Subcutaneous adipose tissue (tissue), 4 donors: ENCODE data around the gene MCRIP1. TPM values are rescaled to one million over a fixed set of nuclear protein-coding genes. Genes with fewer than 3 reads are reported as not detected.

Experiments
- total RNA-seq, 4 donors: library from RNA; depleted of rRNA; stranded (reverse); fragments of >200 nt; gene quantifications; one replicate each; pipeline ENCODE4 v1.1.0, GENCODE V29; 2016
- TF ChIP-seq, protein P1 (sequence below): fragments of 450-650 bp; IDR thresholded peaks from one replicate; pipeline ENCODE4 v1.5.1; 2016; ENCODE audit warnings: low read depth, mild to moderate bottlenecking, control low read depth, antibody characterized with exemption, moderate library complexity

MCRIP1 gene
- total RNA-seq, 4 donors from 2014 or later: 26.6 to 78.7 (median 54.8) TPM

DNA sequence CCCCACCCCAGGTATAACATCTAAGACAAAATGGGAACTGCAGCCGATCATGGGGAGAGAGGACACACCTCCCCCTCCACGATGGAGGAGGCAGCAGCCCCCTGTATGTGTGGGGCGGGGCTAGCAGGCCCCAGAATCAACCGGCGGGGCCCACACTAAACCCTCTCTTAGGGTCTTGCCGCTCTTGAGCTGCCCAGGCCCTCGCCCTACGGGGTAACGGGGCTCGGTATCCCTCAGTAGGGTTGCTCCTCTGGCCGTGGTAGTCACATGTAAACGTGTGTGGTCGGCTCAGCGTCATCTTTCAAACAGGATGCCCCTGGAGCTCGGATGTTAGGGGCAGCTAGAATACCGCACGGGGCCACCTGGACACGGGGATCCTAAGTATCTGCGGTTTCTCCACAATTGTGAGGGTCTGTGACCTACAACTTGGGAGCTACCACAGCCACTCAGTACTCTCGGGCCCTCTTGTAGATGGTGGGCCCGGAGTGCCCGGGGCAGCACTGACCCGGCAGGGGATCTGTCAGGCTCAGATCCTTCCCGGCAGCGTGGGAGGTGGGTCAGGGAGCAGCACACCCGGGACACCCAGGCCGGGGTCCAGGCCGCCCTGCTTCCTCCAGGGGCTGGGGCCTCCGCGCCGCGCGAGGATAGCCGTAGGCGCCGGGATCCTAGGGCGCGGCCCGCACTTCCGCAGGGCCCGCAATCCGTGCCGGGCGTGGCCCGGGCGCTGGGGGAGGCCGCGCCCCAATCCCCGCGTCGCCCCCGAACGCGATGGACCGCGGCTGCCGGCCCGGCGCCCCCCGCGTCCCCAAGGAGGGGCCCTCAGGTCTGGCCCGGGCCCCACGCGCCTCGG is 37.3 kb upstream of the MCRIP1 start:
- TF ChIP-seq, protein P1, sequence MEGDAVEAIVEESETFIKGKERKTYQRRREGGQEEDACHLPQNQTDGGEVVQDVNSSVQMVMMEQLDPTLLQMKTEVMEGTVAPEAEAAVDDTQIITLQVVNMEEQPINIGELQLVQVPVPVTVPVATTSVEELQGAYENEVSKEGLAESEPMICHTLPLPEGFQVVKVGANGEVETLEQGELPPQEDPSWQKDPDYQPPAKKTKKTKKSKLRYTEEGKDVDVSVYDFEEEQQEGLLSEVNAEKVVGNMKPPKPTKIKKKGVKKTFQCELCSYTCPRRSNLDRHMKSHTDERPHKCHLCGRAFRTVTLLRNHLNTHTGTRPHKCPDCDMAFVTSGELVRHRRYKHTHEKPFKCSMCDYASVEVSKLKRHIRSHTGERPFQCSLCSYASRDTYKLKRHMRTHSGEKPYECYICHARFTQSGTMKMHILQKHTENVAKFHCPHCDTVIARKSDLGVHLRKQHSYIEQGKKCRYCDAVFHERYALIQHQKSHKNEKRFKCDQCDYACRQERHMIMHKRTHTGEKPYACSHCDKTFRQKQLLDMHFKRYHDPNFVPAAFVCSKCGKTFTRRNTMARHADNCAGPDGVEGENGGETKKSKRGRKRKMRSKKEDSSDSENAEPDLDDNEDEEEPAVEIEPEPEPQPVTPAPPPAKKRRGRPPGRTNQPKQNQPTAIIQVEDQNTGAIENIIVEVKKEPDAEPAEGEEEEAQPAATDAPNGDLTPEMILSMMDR: no peak

DNA sequence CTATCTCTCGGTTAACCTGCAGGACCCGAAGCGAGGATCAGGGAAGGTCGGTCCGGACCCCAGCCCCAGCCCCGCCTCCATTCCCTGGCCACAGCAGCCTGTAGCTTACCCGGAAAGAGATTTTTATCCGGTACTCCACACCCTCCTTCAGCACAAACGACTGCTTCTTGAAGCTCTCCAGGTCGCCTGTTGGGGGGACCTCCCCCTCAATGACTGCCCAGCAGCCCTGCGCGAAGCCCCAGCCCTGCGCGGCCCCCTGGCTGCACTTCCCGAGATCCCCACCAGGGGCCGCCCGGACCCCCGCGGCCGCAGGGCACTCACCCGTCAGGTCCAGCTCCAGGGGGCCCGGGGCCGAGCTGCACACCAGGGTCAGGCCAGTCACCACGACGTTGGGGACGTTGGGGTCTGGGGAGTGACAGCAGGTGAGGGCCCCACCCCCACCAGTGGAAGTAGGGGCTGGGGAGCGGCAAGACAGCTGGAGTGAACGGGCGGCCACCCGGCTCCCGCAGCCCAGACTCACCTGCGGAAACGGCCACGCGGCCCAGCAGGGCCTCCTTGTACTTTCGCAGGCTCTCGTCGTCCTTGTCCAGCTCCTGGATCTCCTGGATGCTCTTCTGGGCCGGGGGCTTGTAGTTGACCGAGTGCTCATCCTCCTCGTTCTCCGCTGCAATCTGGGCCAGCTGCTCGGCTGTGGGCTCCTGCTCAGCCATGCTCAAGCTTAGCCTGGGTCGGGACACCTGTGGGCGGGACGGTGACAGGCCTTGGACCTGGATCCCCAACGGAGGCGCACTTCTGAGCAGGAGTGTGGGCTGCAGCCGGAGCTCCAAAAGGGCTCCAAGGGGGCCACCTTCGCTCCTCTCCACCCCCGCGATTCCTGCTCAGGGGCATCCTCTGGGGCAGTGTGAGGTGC is 36.4 kb upstream of the MCRIP1 start:
- TF ChIP-seq, protein P1: no peak

GRCh38 chr17:81868674-81869220 is 35.7 kb upstream of the MCRIP1 start:
- TF ChIP-seq, protein P1: no peak

GRCh38 chr17:81867991-81868673 is 35.0 kb upstream of the MCRIP1 start:
- TF ChIP-seq, protein P1: no peak

- TF ChIP-seq, protein P1: no peak
Measured at GRCh38 chr17:81867170-81867990, 34.3 kb upstream of the MCRIP1 start.

DNA sequence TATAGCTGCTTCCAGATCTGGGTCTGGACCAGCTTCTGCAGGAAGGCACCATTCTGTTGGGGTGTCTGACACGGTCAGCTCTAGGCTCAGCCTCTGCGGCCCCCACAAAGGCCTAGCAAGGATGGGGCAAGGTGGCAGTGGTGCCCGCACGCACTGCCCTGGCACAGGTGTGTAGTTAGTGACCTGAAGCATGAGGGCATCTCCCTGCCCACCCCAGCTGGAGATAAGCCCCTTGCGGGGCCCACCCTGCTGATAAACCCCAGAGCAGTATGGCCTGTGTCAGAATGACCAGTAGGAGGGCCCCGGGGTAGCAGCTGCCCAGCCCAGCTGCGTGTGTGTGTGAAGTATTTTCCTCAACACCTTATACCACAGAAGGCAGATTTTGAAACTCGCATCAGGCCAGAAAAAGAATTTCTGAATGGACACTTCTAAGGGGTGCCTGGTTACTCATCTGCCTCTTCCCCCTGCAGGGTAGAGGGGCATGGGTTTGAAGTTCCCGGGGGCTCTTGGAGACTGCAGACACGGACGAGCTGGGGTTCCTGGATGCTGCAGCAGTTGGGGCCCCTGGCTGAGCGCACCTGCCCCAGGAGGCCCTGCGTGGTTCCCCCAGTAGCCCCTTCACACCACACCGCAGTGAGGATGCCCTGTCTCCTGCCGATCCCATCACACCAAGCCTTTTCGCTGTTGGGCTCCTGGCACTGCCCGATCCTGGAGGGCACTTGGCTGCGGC is 33.5 kb upstream of the MCRIP1 start:
- TF ChIP-seq, protein P1: no peak
